Measurements from ENCODE around the gene PGRMC2. TPM values are rescaled to one million over a fixed set of nuclear protein-coding genes. Genes with fewer than 3 reads are reported as not detected.

Gene PGRMC2
- total and polyA plus RNA-seq, 2 experiments from 2014 or later, result 65.6 to 84.7 TPM

- Histone ChIP-seq H4K20me1 (ENCODE audit: insufficient read depth, poor library complexity, severe bottlenecking) (peaks cover 14% of the 10 kb centered on the region), H3K27ac (peak overlapping the region; percentile 93), H3K4me1 (ENCODE audit: insufficient read depth) (peaks cover 9% of the 10 kb centered on the region), H3K27me3 (no peaks in the 10 kb centered on the region), H3K9me2 (replicated peaks; ENCODE audit: insufficient read depth) (no peaks in the 10 kb centered on the region), H3K4me2 (peak overlapping the region; percentile 83), H3K36me3 (replicated peaks; ENCODE audit: insufficient read depth, low read depth) (no peaks in the 10 kb centered on the region), H3K79me2 (peaks cover 46% of the 10 kb centered on the region), H3K9me3 (ENCODE audit: low read depth) (no peaks in the 10 kb centered on the region), H3K4me3 (peak overlapping the region; percentile 43), H2AFZ (peak overlapping the region; percentile 66)
- DNase-seq (ENCODE audit: low spot score), result peak; percentile 100
- TF ChIP-seq EZH2 (IDR thresholded peaks at IDR 0.05; ENCODE audit: borderline replicate concordance), result no peak
- TF ChIP-seq, protein P1, sequence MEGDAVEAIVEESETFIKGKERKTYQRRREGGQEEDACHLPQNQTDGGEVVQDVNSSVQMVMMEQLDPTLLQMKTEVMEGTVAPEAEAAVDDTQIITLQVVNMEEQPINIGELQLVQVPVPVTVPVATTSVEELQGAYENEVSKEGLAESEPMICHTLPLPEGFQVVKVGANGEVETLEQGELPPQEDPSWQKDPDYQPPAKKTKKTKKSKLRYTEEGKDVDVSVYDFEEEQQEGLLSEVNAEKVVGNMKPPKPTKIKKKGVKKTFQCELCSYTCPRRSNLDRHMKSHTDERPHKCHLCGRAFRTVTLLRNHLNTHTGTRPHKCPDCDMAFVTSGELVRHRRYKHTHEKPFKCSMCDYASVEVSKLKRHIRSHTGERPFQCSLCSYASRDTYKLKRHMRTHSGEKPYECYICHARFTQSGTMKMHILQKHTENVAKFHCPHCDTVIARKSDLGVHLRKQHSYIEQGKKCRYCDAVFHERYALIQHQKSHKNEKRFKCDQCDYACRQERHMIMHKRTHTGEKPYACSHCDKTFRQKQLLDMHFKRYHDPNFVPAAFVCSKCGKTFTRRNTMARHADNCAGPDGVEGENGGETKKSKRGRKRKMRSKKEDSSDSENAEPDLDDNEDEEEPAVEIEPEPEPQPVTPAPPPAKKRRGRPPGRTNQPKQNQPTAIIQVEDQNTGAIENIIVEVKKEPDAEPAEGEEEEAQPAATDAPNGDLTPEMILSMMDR (IDR thresholded peaks at IDR 0.05; ENCODE audit: poor library complexity), result peak; percentile 11
- 1% methylated on average over 73 of the region's 86 CpGs for WGBS (ENCODE audit: low lambda C conversion rate, missing lambda C conversion rate)
These were observed 467 bp upstream of the PGRMC2 start for GRCh38 chr4:128287871-128288688.

DNA sequence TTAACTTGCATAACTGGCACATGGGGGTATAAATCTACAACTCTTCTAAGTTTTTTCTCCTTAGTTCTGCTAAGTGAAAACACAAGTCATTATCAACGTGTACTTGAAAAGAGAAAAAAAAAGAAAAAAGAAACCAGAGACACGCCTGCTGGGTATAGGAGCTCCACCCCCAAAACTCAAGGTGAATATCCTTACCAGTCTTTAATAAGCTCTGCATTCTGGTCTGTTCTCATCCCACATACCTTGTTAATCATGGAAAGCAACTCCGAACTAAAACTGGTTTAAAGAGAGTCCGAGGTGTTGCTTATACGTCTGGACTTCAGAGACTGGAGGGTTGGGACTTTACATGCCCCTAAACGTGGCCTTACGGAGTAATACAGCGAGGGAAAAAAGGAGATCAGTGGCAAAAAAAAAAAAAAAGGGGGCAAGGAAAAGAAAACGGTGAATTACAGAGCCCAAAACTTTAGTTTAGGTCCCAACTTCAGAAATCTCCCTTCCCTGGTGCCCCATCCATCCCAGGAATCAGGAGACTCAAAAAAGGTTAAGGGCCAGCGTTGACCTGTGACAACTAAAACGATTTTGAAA is 1.0 kb downstream of the PGRMC2 start:
- peak overlapping the region; percentile 76 for H3K4me2 ChIP-seq
- peaks cover 61% of the 10 kb centered on the region for H3K79me2 ChIP-seq
- peak overlapping the region; percentile 1 for H2AFZ ChIP-seq
- WGBS (ENCODE audit: low lambda C conversion rate, missing lambda C conversion rate), result 2% methylated on average over 11 of the region's 11 CpGs
- DNase-seq (ENCODE audit: low spot score), result peak; percentile 63
- H3K36me3 ChIP-seq (replicated peaks; ENCODE audit: insufficient read depth, low read depth), result no peaks in the 10 kb centered on the region
- peak overlapping the region; percentile 86 for H3K27ac ChIP-seq
- TF ChIP-seq EZH2phosphoT487 (IDR thresholded peaks at IDR 0.05; ENCODE audit: low read depth, severe bottlenecking, unreplicated experiment) (no peak), EZH2 (IDR thresholded peaks at IDR 0.05; ENCODE audit: borderline replicate concordance) (no peak)
- TF ChIP-seq, protein P1 (IDR thresholded peaks at IDR 0.05; ENCODE audit: poor library complexity), result no peak
- no peaks in the 10 kb centered on the region for H3K9me3 ChIP-seq (ENCODE audit: low read depth)
- H3K9me2 ChIP-seq (replicated peaks; ENCODE audit: insufficient read depth), result no peaks in the 10 kb centered on the region
- H3K4me3 ChIP-seq, result peak overlapping the region; percentile 82
- no peaks in the 10 kb centered on the region for H3K27me3 ChIP-seq
- H4K20me1 ChIP-seq (ENCODE audit: insufficient read depth, poor library complexity, severe bottlenecking), result peaks cover 15% of the 10 kb centered on the region
- peaks cover 12% of the 10 kb centered on the region for H3K4me1 ChIP-seq (ENCODE audit: insufficient read depth)

DNA sequence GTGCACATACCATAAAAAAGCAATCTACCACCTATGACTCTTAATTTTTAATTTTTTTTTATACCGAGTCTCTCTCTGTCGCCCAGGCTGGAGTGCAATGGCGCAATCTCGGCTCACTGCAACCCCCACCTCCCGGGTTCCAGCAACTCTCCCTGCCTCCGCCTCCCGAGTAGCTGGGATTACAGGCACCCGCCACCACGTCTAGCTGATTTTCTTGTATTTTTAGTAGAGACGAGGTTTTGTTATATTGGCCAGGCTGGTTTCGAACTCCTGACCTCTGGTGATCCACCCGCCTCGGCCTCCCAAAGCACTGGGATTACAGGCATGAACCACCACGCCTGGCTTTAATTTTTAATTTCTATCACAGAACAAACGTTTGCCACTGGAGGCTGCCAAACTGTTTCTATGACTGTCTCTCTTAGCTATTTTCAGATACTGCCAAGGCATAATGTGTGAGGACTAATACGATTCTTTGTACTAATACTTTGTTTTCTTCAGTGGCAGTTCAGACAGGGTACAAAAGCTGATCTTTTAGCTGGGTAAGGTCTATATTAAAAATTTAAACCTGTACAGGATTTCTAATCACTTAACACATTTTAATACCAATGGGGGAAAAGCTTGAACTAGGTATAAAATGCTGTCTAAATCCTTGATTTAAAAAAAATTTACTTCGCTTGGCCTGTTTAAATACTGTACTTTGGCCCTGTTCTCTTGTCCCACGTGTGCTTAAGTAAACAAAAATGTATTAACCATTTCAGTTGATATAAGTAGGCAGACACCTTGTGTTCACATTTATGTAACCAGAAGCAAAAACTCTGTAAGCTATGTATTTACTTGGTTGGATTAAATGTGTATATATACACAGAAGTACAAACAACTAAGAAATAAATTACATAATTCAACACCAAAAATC is 2.3 kb downstream of the PGRMC2 start:
- Histone ChIP-seq H3K4me2 (peak overlapping the region; percentile 76), H3K4me1 (ENCODE audit: insufficient read depth) (peaks cover 12% of the 10 kb centered on the region), H3K36me3 (replicated peaks; ENCODE audit: insufficient read depth, low read depth) (no peaks in the 10 kb centered on the region), H3K4me3 (peak overlapping the region; percentile 82), H4K20me1 (ENCODE audit: insufficient read depth, poor library complexity, severe bottlenecking) (peaks cover 19% of the 10 kb centered on the region), H2AFZ (no peak overlapping the region), H3K27ac (peak overlapping the region; percentile 86), H3K79me2 (peaks cover 73% of the 10 kb centered on the region), H3K9me3 (ENCODE audit: low read depth) (no peaks in the 10 kb centered on the region), H3K9me2 (replicated peaks; ENCODE audit: insufficient read depth) (no peaks in the 10 kb centered on the region), H3K27me3 (no peaks in the 10 kb centered on the region)
- TF ChIP-seq EZH2 (IDR thresholded peaks at IDR 0.05; ENCODE audit: borderline replicate concordance) (no peak), EZH2phosphoT487 (IDR thresholded peaks at IDR 0.05; ENCODE audit: low read depth, severe bottlenecking, unreplicated experiment) (no peak)
- TF ChIP-seq, protein P1 (IDR thresholded peaks at IDR 0.05; ENCODE audit: poor library complexity), result no peak
- peak; percentile 35 for DNase-seq (ENCODE audit: low spot score)
- 54% methylated on average over 18 of the region's 18 CpGs for WGBS (ENCODE audit: low lambda C conversion rate, missing lambda C conversion rate)
